ENCODE measurements around the gene ARID3A.

DNA sequence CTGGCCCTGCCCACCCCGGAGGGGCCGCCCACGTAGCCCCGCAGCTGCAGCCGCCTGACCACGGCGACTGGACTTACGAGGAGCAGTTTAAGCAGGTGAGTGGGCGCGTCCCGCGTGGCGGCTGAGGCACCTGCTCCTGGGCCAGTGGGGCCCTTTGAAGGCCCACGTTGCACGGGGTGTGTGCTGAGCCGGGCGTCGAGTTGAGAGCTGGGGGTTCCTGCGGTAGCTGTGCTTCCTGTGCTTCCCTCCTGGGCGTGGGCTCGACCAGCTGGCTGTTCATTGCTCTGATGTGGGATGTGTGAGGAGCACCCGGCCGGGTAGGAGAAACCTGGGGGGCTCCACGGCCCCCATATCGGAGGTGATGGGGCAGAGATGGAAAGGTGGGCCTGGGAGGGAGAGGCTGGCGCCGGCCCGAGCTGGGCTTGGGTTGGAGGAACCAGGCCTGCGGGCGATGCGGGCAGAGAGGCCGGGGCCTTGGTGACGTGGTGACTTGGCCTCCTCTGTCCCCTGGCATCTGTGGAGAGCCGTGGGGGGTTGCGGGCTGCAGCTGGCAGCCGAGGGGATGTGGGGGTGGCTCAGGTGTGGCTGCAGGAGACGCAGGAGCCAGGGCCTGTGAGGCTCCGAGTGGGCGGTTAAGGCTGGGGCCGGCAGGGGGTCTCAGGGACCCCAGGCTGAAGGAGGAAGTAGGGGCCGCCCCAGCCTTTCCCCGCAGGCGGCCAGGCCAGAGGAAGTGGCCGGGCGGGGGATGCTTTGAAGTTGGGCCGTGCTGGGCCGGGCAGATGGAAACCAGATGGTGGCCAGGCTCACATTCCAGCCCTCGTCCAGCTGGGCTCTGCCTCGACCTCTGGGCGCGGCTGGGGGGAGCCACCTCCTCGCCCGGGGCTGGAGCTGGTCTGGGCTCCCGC, 7.1 kb downstream of the ARID3A start:
- TF ChIP-seq, protein P1, sequence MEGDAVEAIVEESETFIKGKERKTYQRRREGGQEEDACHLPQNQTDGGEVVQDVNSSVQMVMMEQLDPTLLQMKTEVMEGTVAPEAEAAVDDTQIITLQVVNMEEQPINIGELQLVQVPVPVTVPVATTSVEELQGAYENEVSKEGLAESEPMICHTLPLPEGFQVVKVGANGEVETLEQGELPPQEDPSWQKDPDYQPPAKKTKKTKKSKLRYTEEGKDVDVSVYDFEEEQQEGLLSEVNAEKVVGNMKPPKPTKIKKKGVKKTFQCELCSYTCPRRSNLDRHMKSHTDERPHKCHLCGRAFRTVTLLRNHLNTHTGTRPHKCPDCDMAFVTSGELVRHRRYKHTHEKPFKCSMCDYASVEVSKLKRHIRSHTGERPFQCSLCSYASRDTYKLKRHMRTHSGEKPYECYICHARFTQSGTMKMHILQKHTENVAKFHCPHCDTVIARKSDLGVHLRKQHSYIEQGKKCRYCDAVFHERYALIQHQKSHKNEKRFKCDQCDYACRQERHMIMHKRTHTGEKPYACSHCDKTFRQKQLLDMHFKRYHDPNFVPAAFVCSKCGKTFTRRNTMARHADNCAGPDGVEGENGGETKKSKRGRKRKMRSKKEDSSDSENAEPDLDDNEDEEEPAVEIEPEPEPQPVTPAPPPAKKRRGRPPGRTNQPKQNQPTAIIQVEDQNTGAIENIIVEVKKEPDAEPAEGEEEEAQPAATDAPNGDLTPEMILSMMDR (IDR thresholded peaks at IDR 0.05), result no peak
- TF ChIP-seq, protein P2, sequence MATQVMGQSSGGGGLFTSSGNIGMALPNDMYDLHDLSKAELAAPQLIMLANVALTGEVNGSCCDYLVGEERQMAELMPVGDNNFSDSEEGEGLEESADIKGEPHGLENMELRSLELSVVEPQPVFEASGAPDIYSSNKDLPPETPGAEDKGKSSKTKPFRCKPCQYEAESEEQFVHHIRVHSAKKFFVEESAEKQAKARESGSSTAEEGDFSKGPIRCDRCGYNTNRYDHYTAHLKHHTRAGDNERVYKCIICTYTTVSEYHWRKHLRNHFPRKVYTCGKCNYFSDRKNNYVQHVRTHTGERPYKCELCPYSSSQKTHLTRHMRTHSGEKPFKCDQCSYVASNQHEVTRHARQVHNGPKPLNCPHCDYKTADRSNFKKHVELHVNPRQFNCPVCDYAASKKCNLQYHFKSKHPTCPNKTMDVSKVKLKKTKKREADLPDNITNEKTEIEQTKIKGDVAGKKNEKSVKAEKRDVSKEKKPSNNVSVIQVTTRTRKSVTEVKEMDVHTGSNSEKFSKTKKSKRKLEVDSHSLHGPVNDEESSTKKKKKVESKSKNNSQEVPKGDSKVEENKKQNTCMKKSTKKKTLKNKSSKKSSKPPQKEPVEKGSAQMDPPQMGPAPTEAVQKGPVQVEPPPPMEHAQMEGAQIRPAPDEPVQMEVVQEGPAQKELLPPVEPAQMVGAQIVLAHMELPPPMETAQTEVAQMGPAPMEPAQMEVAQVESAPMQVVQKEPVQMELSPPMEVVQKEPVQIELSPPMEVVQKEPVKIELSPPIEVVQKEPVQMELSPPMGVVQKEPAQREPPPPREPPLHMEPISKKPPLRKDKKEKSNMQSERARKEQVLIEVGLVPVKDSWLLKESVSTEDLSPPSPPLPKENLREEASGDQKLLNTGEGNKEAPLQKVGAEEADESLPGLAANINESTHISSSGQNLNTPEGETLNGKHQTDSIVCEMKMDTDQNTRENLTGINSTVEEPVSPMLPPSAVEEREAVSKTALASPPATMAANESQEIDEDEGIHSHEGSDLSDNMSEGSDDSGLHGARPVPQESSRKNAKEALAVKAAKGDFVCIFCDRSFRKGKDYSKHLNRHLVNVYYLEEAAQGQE (IDR thresholded peaks at IDR 0.05; ENCODE audit: insufficient read depth in 1 of 2, low read depth in 2 of 2, low read length in 1 of 2), result no peak
- no peak for TF ChIP-seq POLR2AphosphoS5 (IDR thresholded peaks at IDR 0.05; ENCODE audit: low read depth, low read length)
- peak; percentile 89 for TF ChIP-seq TCF7L2 (IDR thresholded peaks at IDR 0.05; ENCODE audit: low read depth, low read length)

Measured in Panc1 (cell line).